Measurements from ENCODE around the gene CAMK2D. TPM values are rescaled to one million over a fixed set of nuclear protein-coding genes. Genes with fewer than 3 reads are reported as not detected.

CAMK2D gene
- polyA plus RNA-seq, 2 of the 4 experiments (the other 2 are of a cell fraction): 19.1 to 59.9 TPM

- Histone ChIP-seq H3K4me2 (peak overlapping the region; percentile 61), H3K9me3 (no peaks in the 10 kb centered on the region), H3K27ac (peak overlapping the region in 1 of 2 experiments; percentile 48; a peak in 1 of 6 replicates), H3K4me1 (peaks cover 59% of the 10 kb centered on the region), H3K4me3 (no peak overlapping the region)
- 9% methylated on average over 3 of the region's 3 CpGs for WGBS (ENCODE audit: missing lambda C conversion rate)
- DNase-seq (ENCODE audit: low read depth in 1 of 2, low spot score in 1 of 2): no peak
- TF ChIP-seq ZSCAN20 (CRISPR knock-in tag; IDR thresholded peaks at IDR 0.05) (no peak), CEBPB (IDR thresholded peaks at IDR 0.05) (no peak), HOXB13 (CRISPR knock-in tag; IDR thresholded peaks at IDR 0.05; ENCODE audit: low read depth) (no peak), TP53 (CRISPR knock-in tag; IDR thresholded peaks at IDR 0.05) (no peak), HES2 (IDR thresholded peaks at IDR 0.05) (no peak), REST (IDR thresholded peaks at IDR 0.05) (no peak), ZNF302 (CRISPR knock-in tag; IDR thresholded peaks at IDR 0.05) (no peak), BHLHE40 (IDR thresholded peaks at IDR 0.05; ENCODE audit: low read depth, low read length) (no peak), ZFP36 (IDR thresholded peaks at IDR 0.05; ENCODE audit: borderline replicate concordance, partially characterized antibody) (no peak), MAZ (IDR thresholded peaks at IDR 0.05; ENCODE audit: borderline replicate concordance, low read depth, low read length) (no peak), ATOH8 (CRISPR knock-in tag; IDR thresholded peaks at IDR 0.05; ENCODE audit: low read depth) (no peak), EHMT2 (IDR thresholded peaks at IDR 0.05; ENCODE audit: low read depth) (no peak), EHF (CRISPR knock-in tag; IDR thresholded peaks at IDR 0.05) (no peak), HMGXB4 (CRISPR knock-in tag; IDR thresholded peaks at IDR 0.05; ENCODE audit: borderline replicate concordance) (no peak), JUN (IDR thresholded peaks at IDR 0.05) (no peak), CHD2 (IDR thresholded peaks at IDR 0.05; ENCODE audit: low read length, partially characterized antibody) (no peak), NPAS2 (CRISPR knock-in tag; IDR thresholded peaks at IDR 0.05; ENCODE audit: borderline replicate concordance) (no peak), SREBF2 (IDR thresholded peaks at IDR 0.05) (no peak), GATA3 (IDR thresholded peaks at IDR 0.05; ENCODE audit: borderline replicate concordance) (no peak)
- no peak for FAIRE-seq
- ChIA-PET POLR2A (no interaction called here), CTCF (no interaction called here)
- peak in 1 of 2 experiments; percentile 62; a peak in 2 of 6 replicates for ATAC-seq
Measured at GRCh38 chr4:113657586-113658233, 103.8 kb downstream of the CAMK2D start.

- ATAC-seq (no peak), DNase-seq (ENCODE audit: low read depth in 1 of 2, low spot score in 1 of 2) (no peak), FAIRE-seq (no peak)
- Histone ChIP-seq H3K4me1 (peaks cover 68% of the 10 kb centered on the region), H3K27ac (peak overlapping the region in 1 of 2 experiments; percentile 4; a peak in 1 of 6 replicates), H3K4me3 (no peak overlapping the region), H3K9me3 (no peaks in the 10 kb centered on the region), H3K4me2 (peak overlapping the region; percentile 55)
- ChIA-PET CTCF (interaction anchor here (1.1 kb wide), 1 partner anchor 106 kb away, joined by 3 read pairs; no protein-coding TSS in a partner anchor), POLR2A (no interaction called here)
- WGBS (ENCODE audit: missing lambda C conversion rate): 41% methylated on average over 3 of the region's 3 CpGs
- TF ChIP-seq USF2 (IDR thresholded peaks at IDR 0.05): no peak
- TF ChIP-seq NPAS2 (CRISPR knock-in tag; IDR thresholded peaks at IDR 0.05; ENCODE audit: borderline replicate concordance): no peak
- no peak for TF ChIP-seq FOXS1 (CRISPR knock-in tag; IDR thresholded peaks at IDR 0.05)
- TF ChIP-seq BHLHE40 (IDR thresholded peaks at IDR 0.05; ENCODE audit: low read depth, low read length): no peak
- no peak for TF ChIP-seq ATOH8 (CRISPR knock-in tag; IDR thresholded peaks at IDR 0.05; ENCODE audit: low read depth)
- no peak for TF ChIP-seq REST (IDR thresholded peaks at IDR 0.05)
- TF ChIP-seq MAFK (IDR thresholded peaks at IDR 0.05; ENCODE audit: partially characterized antibody): no peak
- no peak for TF ChIP-seq ZNF302 (CRISPR knock-in tag; IDR thresholded peaks at IDR 0.05)
- no peak for TF ChIP-seq HEYL (CRISPR knock-in tag; IDR thresholded peaks at IDR 0.05)
Measured at GRCh38 chr4:113653871-113654270, 107.7 kb downstream of the CAMK2D start.

Measured in A549 (cell line).